ENCODE data around the gene TPCN1. TPM values are rescaled to one million over a fixed set of nuclear protein-coding genes. Genes with fewer than 3 reads are reported as not detected.

The TPCN1 gene
- total and polyA plus RNA-seq, 2 of the 13 experiments (the other 11 are each of a cell fraction or from before 2014, with no cell fraction given) = 8.0 to 26.8 TPM

GRCh38 chr12:113339540-113339939, 118.3 kb downstream of the TPCN1 start:
- H3K9ac ChIP-seq (ENCODE audit: insufficient read depth, low read depth, low read length) = no peak overlapping the region
- no peak overlapping the region for H3K4me3 ChIP-seq (replicated peaks in 1 of 3; ENCODE audit: insufficient read depth in 1 of 3, low read depth in 2 of 3, low read length in 3 of 3)
- peaks cover 0 to 1% of the 10 kb centered on the region in 2 experiments; a peak in 1 of 5 replicates for H3K27me3 ChIP-seq (ENCODE audit: control insufficient read depth in 1 of 2, insufficient read depth in 2 of 2, low read length in 2 of 2)
- ChIA-PET CTCF (ENCODE audit: low intra/inter-chr PET ratio, low total read pairs) (no interaction called here), POLR2A (no interaction called here)
- intact Hi-C loops (cut with micrococcal nuclease; ENCODE audit: unreplicated experiment) (no loop called here), in situ Hi-C loops (cut with HindIII; ENCODE audit: extremely low pct_ligation_motif_present, low pct_unique_long_range_greater_than_20kb) (no loop called here)
- WGBS (ENCODE audit: low lambda C conversion rate) = 44% methylated on average over 5 of the region's 5 CpGs
- TF ChIP-seq ZNF660 (CRISPR knock-in tag; IDR thresholded peaks at IDR 0.05; ENCODE audit: borderline replicate concordance, low read depth) (no peak), ERF (CRISPR knock-in tag; IDR thresholded peaks at IDR 0.05) (no peak), SIX4 (CRISPR knock-in tag; IDR thresholded peaks at IDR 0.05) (no peak), NCOA1 (CRISPR knock-in tag; IDR thresholded peaks at IDR 0.05) (no peak), YEATS2 (CRISPR knock-in tag; IDR thresholded peaks at IDR 0.05; ENCODE audit: borderline replicate concordance) (no peak)
- FAIRE-seq (no peak), ATAC-seq (no peak), DNase-seq (ENCODE audit: low spot score) (no peak)
- BruUV-seq (replicated peaks) = no TSS peak
- H2AFZ ChIP-seq (ENCODE audit: low read length) = no peak overlapping the region
- H3K27ac ChIP-seq (ENCODE audit: extremely low read length, insufficient read depth, low read length) = no peak overlapping the region
- no peaks in the 10 kb centered on the region for H3K9me3 ChIP-seq (ENCODE audit: low read length)
- no peak overlapping the region for H3K4me2 ChIP-seq (ENCODE audit: low read depth, low read length)
- peaks cover 9% of the 10 kb centered on the region for H3K4me1 ChIP-seq (ENCODE audit: insufficient read depth, low read length)
- H3K36me3 ChIP-seq (replicated peaks in 1 of 2; ENCODE audit: control insufficient read depth in 1 of 2, insufficient read depth in 2 of 2, low read length in 2 of 2) = no peaks in the 10 kb centered on the region
- H3K79me2 ChIP-seq (ENCODE audit: insufficient read depth, low read length) = no peaks in the 10 kb centered on the region
- H4K20me1 ChIP-seq (ENCODE audit: insufficient read depth, low read length) = no peaks in the 10 kb centered on the region

- WGBS (ENCODE audit: low lambda C conversion rate) = 32% methylated on average over 3 of the region's 3 CpGs
- TF ChIP-seq GTF3A (CRISPR knock-in tag; conservative IDR thresholded peaks at IDR 0.05) = no peak
- TF ChIP-seq TFAP4 (IDR thresholded peaks at IDR 0.05; ENCODE audit: borderline replicate concordance, low read depth) = no peak
- no peak for TF ChIP-seq ZNF33B (CRISPR knock-in tag; IDR thresholded peaks at IDR 0.05)
- no peak for TF ChIP-seq ZNF775 (CRISPR knock-in tag; IDR thresholded peaks at IDR 0.05; ENCODE audit: borderline replicate concordance)
- no peak for TF ChIP-seq HDAC6 (IDR thresholded peaks at IDR 0.05; ENCODE audit: low read depth, low read length)
- TF ChIP-seq ZNF883 (CRISPR knock-in tag; IDR thresholded peaks at IDR 0.05; ENCODE audit: not compliant biosample characterization) = no peak
- no peak for TF ChIP-seq ZNF619 (CRISPR knock-in tag; IDR thresholded peaks at IDR 0.05)
- TF ChIP-seq ZMAT3 (CRISPR knock-in tag; conservative IDR thresholded peaks at IDR 0.05) = no peak
- no peak for TF ChIP-seq ZNF549 (CRISPR knock-in tag; IDR thresholded peaks at IDR 0.05)
- TF ChIP-seq ZSCAN21 (CRISPR knock-in tag; IDR thresholded peaks at IDR 0.05; ENCODE audit: borderline replicate concordance) = no peak
- TF ChIP-seq GRHL1 (CRISPR knock-in tag; conservative IDR thresholded peaks at IDR 0.05) = no peak
- TF ChIP-seq ZNF83 (CRISPR knock-in tag; IDR thresholded peaks at IDR 0.05; ENCODE audit: borderline replicate concordance) = no peak
Measured at GRCh38 chr12:113340061-113340460, 118.8 kb downstream of the TPCN1 start.

More at GRCh38 chr12:113340061-113340460, 118.8 kb downstream of the TPCN1 start:
- in situ Hi-C loops (cut with HindIII; ENCODE audit: extremely low pct_ligation_motif_present, low pct_unique_long_range_greater_than_20kb) = no loop called here
- H3K9ac ChIP-seq (ENCODE audit: insufficient read depth, low read depth, low read length) = no peak overlapping the region
- no peak for ATAC-seq
- no TSS peak for BruUV-seq (replicated peaks)
- DNase-seq (ENCODE audit: low spot score) = no peak
- H3K27me3 ChIP-seq (ENCODE audit: control insufficient read depth in 1 of 2, insufficient read depth in 2 of 2, low read length in 2 of 2) = peaks cover 0 to 1% of the 10 kb centered on the region in 2 experiments; a peak in 1 of 5 replicates
- intact Hi-C loops (cut with micrococcal nuclease; ENCODE audit: unreplicated experiment) = no loop called here
- H3K4me3 ChIP-seq (replicated peaks in 1 of 3; ENCODE audit: insufficient read depth in 1 of 3, low read depth in 2 of 3, low read length in 3 of 3) = no peak overlapping the region
- no peaks in the 10 kb centered on the region for H3K79me2 ChIP-seq (ENCODE audit: insufficient read depth, low read length)
- no peaks in the 10 kb centered on the region for H4K20me1 ChIP-seq (ENCODE audit: insufficient read depth, low read length)
- FAIRE-seq = no peak
- H3K27ac ChIP-seq (ENCODE audit: extremely low read length, insufficient read depth, low read length) = no peak overlapping the region
- no peak overlapping the region for H2AFZ ChIP-seq (ENCODE audit: low read length)
- CTCF ChIA-PET (ENCODE audit: low intra/inter-chr PET ratio, low total read pairs) = no interaction called here
- POLR2A ChIA-PET = no interaction called here
- H3K4me1 ChIP-seq (ENCODE audit: insufficient read depth, low read length) = peaks cover 8% of the 10 kb centered on the region; the same call in 1 of the 2 replicates
- no peaks in the 10 kb centered on the region for H3K36me3 ChIP-seq (replicated peaks in 1 of 2; ENCODE audit: control insufficient read depth in 1 of 2, insufficient read depth in 2 of 2, low read length in 2 of 2)
- H3K4me2 ChIP-seq (ENCODE audit: low read depth, low read length) = no peak overlapping the region
- H3K9me3 ChIP-seq (ENCODE audit: low read length) = no peaks in the 10 kb centered on the region
